HUES48 (cell line): ENCODE measurements around the gene TUBG1.

Source experiments
- H3K27ac ChIP-seq: one replicate; pipeline ENCODE4 v1.7.0; 2013; ENCODE audit warnings: low read depth, low read length, inconsistent platforms
- H3K27me3 ChIP-seq: 2 replicates; pipeline ENCODE4 v1.6.1; 2013; ENCODE audit warnings: mild to moderate bottlenecking, low read length; ENCODE audit not compliant: control insufficient read depth, insufficient read depth
- H3K36me3 ChIP-seq: 2 replicates; pipeline ENCODE4 v1.6.1; 2013; ENCODE audit warnings: low read length; ENCODE audit not compliant: control insufficient read depth, insufficient read depth
- H3K4me1 ChIP-seq: 2 replicates; pipeline ENCODE4 v1.6.1; 2013; ENCODE audit warnings: mild to moderate bottlenecking, low read length; ENCODE audit not compliant: control insufficient read depth, insufficient read depth
- H3K4me3 ChIP-seq: 2 replicates; pipeline ENCODE4 v1.5.1; 2013; ENCODE audit warnings: mild to moderate bottlenecking, low read depth, low read length
- H3K9ac ChIP-seq: 2 replicates; pipeline ENCODE4 v1.6.1; 2013; ENCODE audit warnings: mild to moderate bottlenecking, low read depth, low read length, moderate library complexity
- H3K9me3 ChIP-seq: 2 replicates; pipeline ENCODE4 v1.6.1; 2013; ENCODE audit warnings: low read length; ENCODE audit not compliant: control insufficient read depth, insufficient read depth

TUBG1 gene

GRCh38 chr17:42566883-42567573, 42.5 kb upstream of the TUBG1 start, which contains the start of gene MLX:
Gene MLX (plus strand): TSS chr17:42567100. CDS start chr17:42567125, 25 bp downstream.
- H3K27ac ChIP-seq: peak within 1 kb of the TSS; percentile 93
- peak within 1 kb of the TSS; percentile 72 for H3K9ac ChIP-seq
- H3K36me3 ChIP-seq: peaks cover 60% of the 10 kb centered on the region
- H3K9me3 ChIP-seq: no peaks in the 10 kb centered on the region
- H3K4me1 ChIP-seq: peaks cover 8% of the 10 kb centered on the region; the same call in 1 of the 2 replicates
- no peaks in the 10 kb centered on the region for H3K27me3 ChIP-seq
- H3K4me3 ChIP-seq: peak within 1 kb of the TSS; percentile 88

- no peaks in the 10 kb centered on the region for H3K27me3 ChIP-seq
- no peak overlapping the region for H3K27ac ChIP-seq
- H3K4me3 ChIP-seq: no peak overlapping the region
- H3K9ac ChIP-seq: no peak overlapping the region
- peaks cover 75% of the 10 kb centered on the region for H3K36me3 ChIP-seq
- no peaks in the 10 kb centered on the region for H3K9me3 ChIP-seq
- H3K4me1 ChIP-seq: peaks cover 8% of the 10 kb centered on the region; the same call in 1 of the 2 replicates
These were observed 41.0 kb upstream of the TUBG1 start for GRCh38 chr17:42568341-42569111.

GRCh38 chr17:42571435-42572225, 37.9 kb upstream of the TUBG1 start:
- peaks cover 76% of the 10 kb centered on the region for H3K36me3 ChIP-seq
- H3K4me3 ChIP-seq: no peak overlapping the region
- H3K4me1 ChIP-seq: 0 out of 2 replicates have a peak, but pooled peaks cover 3% of the 10 kb centered on the region
- H3K9me3 ChIP-seq: no peaks in the 10 kb centered on the region
- H3K27me3 ChIP-seq: no peaks in the 10 kb centered on the region
- no peak overlapping the region for H3K27ac ChIP-seq
- H3K9ac ChIP-seq: no peak overlapping the region

GRCh38 chr17:42573095-42573494, 36.4 kb upstream of the TUBG1 start:
- Histone ChIP-seq H3K9ac (no peak overlapping the region), H3K4me3 (no peak overlapping the region), H3K27ac (no peak overlapping the region), H3K27me3 (no peaks in the 10 kb centered on the region), H3K9me3 (no peaks in the 10 kb centered on the region), H3K4me1 (no peaks in the 10 kb centered on the region), H3K36me3 (peaks cover 76% of the 10 kb centered on the region)

- peaks cover 63% of the 10 kb centered on the region for H3K36me3 ChIP-seq
- no peak overlapping the region for H3K27ac ChIP-seq
- H3K4me1 ChIP-seq: peaks cover 3% of the 10 kb centered on the region
- H3K9me3 ChIP-seq: no peaks in the 10 kb centered on the region
- H3K27me3 ChIP-seq: no peaks in the 10 kb centered on the region
- H3K4me3 ChIP-seq: no peak overlapping the region
- no peak overlapping the region for H3K9ac ChIP-seq
These were observed 35.0 kb upstream of the TUBG1 start for GRCh38 chr17:42574463-42574862.

- Histone ChIP-seq H3K27me3 (no peaks in the 10 kb centered on the region), H3K9me3 (no peaks in the 10 kb centered on the region), H3K4me1 (peaks cover 3% of the 10 kb centered on the region), H3K4me3 (peak overlapping the region; percentile 76), H3K9ac (peak overlapping the region; percentile 78), H3K27ac (peak overlapping the region; percentile 83), H3K36me3 (peaks cover 59% of the 10 kb centered on the region)
These were observed 32.3 kb upstream of the TUBG1 start for GRCh38 chr17:42577140-42577531.

- peak within 1 kb of the TSS; percentile 83 for H3K27ac ChIP-seq
- no peaks in the 10 kb centered on the region for H3K9me3 ChIP-seq
- H3K4me1 ChIP-seq: peaks cover 3% of the 10 kb centered on the region
- peak within 1 kb of the TSS; percentile 76 for H3K4me3 ChIP-seq
- peaks cover 59% of the 10 kb centered on the region for H3K36me3 ChIP-seq
- no peaks in the 10 kb centered on the region for H3K27me3 ChIP-seq
- H3K9ac ChIP-seq: peak within 1 kb of the TSS; percentile 78
These were observed 31.8 kb upstream of the TUBG1 start, which contains the start of gene PSMC3IP for GRCh38 chr17:42577532-42578281. Gene PSMC3IP (minus strand): TSS chr17:42577729. CDS start chr17:42577686, 43 bp downstream.

GRCh38 chr17:42578282-42578869, 31.1 kb upstream of the TUBG1 start:
- Histone ChIP-seq H3K4me1 (peaks cover 3% of the 10 kb centered on the region), H3K4me3 (peak overlapping the region; percentile 76), H3K27ac (peak overlapping the region; percentile 77), H3K9ac (peak overlapping the region; percentile 52), H3K36me3 (peaks cover 59% of the 10 kb centered on the region), H3K27me3 (no peaks in the 10 kb centered on the region), H3K9me3 (no peaks in the 10 kb centered on the region)

GRCh38 chr17:42579794-42580551, 29.5 kb upstream of the TUBG1 start:
- Histone ChIP-seq H3K4me3 (no peak overlapping the region), H3K36me3 (peaks cover 59% of the 10 kb centered on the region), H3K9ac (no peak overlapping the region), H3K4me1 (peaks cover 3% of the 10 kb centered on the region), H3K9me3 (no peaks in the 10 kb centered on the region), H3K27ac (no peak overlapping the region), H3K27me3 (no peaks in the 10 kb centered on the region)
